GM18520 (cell line): ENCODE results near the gene MYO10.
"Not testable (repeated sequence)": the region's sequence is repeated elsewhere in the genome, so short reads cannot be mapped to it uniquely, and the experiment has no call there.

Experiments used
- ATAC-seq: cut with Tn5 transposase; IDR thresholded peaks from one replicate; pipeline ENCODE4 v1.9.1; 2021; ENCODE audit not compliant: unreplicated experiment

Gene MYO10

GRCh38 chr5:16722097-16722495, 214.0 kb downstream of the MYO10 start:
- ATAC-seq = no peak

DNA sequence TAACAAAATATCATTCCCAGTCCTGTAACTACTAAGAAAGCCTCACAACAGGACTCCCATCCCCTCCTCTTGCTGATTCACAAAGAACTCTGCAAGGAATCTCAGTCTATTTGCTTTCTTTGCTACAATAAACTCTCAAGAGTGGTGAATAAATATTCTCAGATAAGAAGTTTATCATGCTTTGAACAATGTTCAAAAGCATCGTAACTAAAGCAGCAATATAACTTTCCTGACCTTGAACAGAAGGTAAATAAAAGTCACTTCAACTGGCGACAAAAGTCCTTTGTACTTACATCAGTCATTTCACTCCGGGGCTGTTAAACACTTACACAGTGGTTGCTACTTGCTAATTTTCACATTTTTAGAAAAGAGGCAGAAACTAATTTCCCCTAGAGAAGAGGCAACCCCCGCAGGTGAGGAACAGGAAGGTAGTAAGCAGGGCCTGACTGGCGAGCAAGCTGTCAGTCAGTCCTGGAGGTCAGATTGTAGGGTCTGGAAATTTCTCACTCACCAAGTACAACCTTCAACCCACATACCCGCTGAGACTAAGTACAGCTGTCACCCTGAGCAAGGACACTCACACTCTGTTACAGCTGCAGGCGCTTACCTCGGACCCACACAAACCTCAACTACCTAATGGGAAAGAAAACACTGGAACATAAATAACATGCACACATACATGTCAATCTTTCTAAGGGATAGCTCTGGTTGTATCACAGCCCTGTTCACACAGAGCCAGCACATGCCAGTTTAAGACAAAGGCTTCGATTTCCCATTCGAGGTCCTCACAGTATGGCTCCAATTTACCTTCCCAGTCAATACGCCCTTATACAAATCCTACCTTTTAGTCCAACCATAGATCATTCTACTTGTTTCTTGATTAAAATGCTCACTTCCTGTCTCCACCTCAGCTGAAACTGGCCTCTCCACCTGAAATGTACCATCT, 214.7 kb downstream of the MYO10 start:
- no peak for ATAC-seq

GRCh38 chr5:16718036-16718435, 218.1 kb downstream of the MYO10 start:
- ATAC-seq = not testable (repeated sequence)

DNA sequence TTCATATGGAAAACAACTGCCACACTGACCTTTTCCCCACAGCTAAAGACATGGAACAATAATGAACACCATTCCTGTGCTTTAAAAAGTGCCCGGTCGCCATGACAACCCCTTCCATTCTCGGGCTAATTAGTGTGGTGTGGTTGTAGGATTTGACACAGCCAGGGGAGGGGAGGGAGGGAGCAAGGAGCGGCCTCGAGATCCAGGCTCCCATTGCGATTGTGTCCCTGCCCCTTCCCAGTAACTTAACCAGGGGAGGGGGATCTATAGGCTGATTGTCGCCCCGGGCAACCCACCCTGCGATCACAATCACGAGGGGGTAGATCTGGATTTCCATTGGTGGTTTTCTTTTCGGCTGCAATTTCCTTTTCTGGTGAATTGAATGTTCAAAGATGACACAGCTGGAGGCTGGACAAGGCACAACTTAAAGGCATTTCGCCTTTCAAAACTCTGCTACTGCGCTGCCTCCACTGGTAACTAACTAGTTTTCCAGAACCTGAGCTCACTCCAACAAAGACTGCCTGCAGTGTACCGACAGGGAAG, 222.6 kb downstream of the MYO10 start:
- ATAC-seq = no peak

DNA sequence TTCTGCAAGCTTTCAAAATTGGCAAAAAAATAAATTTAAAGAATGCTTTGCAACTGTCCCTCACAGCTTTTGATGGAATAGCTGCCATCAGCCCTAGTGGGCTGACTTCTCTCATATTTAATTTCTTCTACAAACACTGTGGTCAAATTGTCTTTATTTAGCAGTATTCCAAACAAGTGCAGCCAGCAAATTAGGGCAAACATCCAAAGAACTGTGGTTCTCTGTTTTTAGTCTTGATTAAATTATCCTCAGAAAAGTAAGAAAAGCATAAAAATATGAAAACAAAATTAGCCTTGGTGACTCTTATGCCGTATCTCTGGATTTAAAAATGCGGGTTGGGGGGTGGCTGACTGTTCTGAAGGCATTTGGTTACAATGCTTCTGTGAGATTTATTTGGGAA, 223.5 kb downstream of the MYO10 start:
- no peak for ATAC-seq

- no peak for ATAC-seq
These were observed 223.9 kb downstream of the MYO10 start for GRCh38 chr5:16712178-16712577.

DNA sequence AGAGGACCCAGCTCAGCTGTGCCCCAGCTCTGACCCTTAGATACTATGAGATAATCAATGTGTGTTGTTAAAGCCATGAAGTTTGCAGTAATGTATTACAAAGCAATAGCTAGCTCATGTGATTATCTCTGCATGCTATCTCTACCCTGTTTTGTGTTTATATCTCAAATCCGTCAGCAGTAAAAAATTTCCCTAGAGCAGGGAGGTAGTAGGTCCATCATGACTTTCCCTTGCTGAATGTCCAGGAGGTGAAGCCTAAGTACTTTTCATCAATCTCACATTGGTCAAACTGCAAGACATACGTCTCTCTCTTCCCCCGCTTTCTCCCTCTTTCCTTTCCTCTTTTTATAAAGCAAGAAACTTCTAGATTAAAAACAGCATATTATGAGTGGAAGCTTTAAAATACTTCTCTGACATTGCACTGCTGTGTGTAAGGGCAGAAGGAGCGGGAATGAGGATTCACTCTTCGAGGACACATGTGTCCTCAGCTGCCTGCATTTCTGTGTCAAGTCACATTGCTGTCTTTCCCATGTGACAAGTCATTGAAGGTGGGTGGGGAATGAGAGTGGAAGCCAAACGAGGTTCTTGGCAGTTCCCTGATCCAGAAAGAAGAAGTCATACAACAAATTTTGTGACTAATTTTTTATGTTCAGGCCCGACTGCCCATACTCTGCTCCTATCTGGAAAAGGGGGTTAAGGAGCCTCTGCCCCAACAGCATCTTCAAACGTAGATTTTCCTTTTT, 226.2 kb downstream of the MYO10 start:
- no peak for ATAC-seq

GRCh38 chr5:16707869-16708192, 228.3 kb downstream of the MYO10 start:
- ATAC-seq = no peak

DNA sequence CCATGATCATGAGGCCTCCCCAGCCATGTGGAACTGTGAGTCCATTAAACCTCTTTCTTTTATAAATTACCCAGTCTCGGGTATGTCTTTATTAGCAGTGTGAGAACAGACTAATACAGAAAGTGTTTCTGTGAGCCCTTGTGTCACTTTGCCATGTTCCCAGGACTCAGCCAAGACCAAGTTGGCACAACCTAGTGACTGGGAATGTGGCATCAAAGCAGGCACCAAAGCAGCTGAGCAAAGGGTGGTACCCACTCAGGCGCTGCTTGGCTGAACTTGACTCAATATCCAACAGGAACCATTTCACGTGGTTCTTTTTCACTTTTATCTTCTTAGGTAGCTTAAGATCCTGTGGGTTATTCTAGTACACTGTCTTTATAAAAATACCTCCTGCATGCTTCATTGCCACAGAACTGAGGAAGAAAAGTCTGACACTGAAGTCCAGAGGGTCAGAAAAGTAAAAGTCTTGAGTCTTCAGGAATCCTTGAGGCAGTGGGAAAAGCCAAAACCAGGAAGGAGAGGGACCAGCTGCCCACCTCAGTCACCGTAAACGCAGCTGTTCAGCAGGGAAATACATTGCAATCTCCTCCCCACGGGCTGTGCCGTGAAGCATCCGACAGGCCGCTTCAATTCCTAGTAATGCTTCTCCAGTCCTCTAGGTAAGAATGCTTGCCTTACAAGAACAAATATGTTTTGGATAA, 228.8 kb downstream of the MYO10 start:
- no peak for ATAC-seq

GRCh38 chr5:16704945-16705344, 231.1 kb downstream of the MYO10 start:
- no peak for ATAC-seq

GRCh38 chr5:16702964-16703363, 233.1 kb downstream of the MYO10 start:
- ATAC-seq = no peak

- no peak for ATAC-seq
These were observed 234.7 kb downstream of the MYO10 start for GRCh38 chr5:16701134-16702099.

- ATAC-seq = no peak
These were observed 236.0 kb downstream of the MYO10 start for GRCh38 chr5:16700081-16700480.

DNA sequence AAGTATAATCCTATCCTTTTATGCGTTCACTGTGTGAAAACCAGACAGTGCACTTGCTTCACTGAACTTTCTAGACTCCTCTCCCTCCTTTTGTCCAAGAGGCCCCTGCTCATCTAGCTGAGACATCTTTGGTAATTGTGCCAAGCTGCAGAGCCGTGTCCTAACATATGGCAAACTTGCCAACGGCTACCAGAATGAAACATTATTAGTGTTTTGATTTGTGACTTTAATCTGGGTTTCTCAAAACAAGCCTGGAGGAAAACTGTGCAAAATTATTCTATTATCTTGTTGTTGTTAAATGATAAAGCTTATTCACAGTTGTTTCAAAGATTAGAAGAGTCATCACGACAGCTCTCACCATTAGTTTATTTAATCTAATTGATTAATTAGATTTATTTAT, 240.3 kb downstream of the MYO10 start:
- no peak for ATAC-seq

- ATAC-seq = no peak
These were observed 242.2 kb downstream of the MYO10 start for GRCh38 chr5:16693879-16694278.

DNA sequence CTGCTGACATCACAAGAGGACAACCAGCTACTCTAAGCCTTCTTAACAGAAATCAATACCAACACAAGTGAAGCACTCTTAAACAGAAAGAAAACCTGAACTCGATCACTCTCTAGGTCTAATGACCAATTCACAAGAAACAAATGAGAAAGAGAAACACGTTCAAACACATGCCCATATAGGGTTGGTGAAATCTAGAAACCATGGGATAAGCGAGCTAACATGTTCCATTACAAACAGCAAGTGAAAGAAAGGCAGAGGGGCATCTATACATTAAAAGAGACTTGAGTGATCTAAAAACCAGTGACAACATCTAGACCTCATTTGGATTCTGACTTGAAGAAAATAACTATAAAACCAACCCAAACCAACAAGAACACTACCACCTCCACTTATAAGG, 244.4 kb downstream of the MYO10 start:
- ATAC-seq = no peak

DNA sequence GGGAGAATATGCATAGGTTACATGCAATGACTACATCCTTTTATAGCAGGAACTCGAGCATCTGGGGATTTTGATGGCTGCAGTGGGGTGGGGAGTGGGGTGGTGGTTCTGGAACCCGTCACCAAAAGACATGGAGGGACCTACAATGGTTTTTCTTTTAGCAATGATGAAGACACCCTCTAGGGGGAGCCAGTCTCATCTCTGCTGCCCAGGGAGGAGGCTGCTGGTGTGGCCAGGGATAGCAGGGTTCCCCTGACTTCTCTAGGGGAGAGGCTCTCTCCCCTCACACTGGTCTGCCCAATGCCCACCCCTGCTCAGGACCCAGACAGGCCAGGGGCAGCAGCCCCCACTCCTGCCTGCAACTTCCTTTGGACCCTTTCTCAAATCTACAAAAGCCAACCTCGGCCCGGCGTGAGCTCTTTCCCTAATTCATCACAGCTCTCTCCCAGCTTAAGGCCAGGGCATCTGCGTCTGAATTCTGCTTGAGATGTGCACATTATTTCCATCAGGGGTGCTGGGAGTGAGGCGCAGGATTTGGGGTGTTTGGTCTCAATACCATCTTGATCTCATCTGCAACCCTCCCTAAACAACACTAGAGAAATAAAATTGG, 245.7 kb downstream of the MYO10 start:
- no peak for ATAC-seq

GRCh38 chr5:16687898-16688297, 248.2 kb downstream of the MYO10 start:
- no peak for ATAC-seq

DNA sequence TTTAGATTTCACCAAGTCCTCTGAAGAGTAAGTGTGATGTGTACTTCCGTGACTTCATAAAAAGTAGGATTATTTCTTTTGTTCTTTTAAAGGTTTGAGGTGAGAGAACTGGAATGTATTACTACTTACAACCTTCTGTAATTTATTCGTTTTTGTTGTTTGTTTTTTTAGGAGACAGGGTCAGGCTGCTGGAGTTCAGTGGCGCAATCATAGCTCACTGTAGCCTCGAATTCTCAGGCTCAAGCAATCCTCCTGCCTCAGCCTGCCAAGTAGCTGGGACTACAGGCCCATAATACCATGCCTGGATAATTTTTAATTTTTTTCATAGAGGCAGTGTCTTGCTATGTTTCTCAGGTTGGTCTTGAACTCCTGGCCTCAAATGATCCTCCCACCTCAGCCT, 251.0 kb downstream of the MYO10 start:
- no peak for ATAC-seq

DNA sequence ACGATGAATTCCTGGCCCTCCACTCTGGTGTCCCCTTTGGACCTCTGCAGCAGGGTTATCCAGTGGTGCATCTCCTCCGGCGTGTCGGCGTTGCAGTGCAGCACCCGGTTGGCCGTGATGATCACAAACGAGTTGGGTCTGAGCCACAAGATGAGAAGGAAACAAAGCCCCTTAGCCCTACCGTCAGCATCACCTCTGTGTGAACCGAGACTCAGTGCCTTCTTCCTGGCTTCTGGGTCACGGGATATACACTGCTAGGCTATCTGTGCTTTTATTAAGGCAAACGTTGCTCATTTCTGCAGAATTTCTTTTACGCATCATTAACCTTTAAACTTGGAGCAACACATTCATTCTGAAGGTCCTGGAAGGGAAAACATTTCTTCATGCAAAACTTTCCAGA, 254.2 kb downstream of the MYO10 start:
- no peak for ATAC-seq
